ENCODE results near the gene MAP4K5. TPM values are rescaled to one million over a fixed set of nuclear protein-coding genes. Genes with fewer than 3 reads are reported as not detected.

The MAP4K5 gene
- total and polyA plus RNA-seq, 2 of the 13 experiments (the other 11 are each of a cell fraction or from before 2014, with no cell fraction given), result 12.7 to 23.9 TPM

DNA sequence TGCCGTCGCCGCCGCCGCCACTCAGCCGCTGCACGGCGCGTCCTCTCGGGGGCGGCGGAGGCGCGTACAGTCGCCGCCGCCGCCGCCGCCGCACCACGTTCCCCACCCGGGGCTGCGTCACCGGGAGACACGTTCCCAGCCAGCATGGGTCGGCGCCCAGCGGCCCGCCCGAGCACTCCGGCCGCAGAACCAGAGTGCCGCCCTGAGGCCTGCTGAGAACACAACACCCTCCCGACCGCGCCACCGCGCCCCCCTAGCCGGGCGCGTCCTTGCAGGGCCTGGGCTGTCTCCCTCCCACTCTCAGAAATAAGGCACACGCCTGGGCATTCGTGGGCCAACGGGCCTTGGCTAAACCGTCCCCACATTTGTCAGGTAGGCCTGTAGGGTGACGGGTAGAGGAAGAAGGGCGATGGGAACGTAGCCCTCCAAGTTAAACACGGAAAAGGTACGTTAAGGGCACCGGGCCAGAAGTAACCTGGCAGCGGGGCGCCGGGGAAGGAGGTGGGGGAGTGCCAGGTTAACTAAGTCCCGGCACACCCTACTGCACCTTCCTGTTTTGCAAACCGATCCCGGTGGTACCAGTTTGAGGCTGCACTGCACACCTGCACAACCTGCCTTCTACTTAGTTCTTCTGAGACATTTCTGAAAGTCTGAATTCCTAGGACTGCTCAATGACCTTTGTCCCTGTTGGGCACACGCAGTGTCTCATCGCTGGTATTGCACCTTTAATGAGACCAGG, at the start of gene MAP4K5 (continued):
- TF ChIP-seq PRDM10 (CRISPR knock-in tag; IDR thresholded peaks at IDR 0.05; ENCODE audit: low read depth), result 0 out of 2 replicates have a peak, but pooled peaks have one; percentile 17
- TF ChIP-seq ZNF251 (CRISPR knock-in tag; IDR thresholded peaks at IDR 0.05), result 0 out of 2 replicates have a peak, but pooled peaks have one; percentile 59
- peak; percentile 59; the same call in 1 of the 2 replicates for TF ChIP-seq ZSCAN9 (CRISPR knock-in tag; IDR thresholded peaks at IDR 0.05; ENCODE audit: borderline replicate concordance)
- 0 out of 2 replicates have a peak, but pooled peaks have one; percentile 26 for TF ChIP-seq SIX4 (CRISPR knock-in tag; IDR thresholded peaks at IDR 0.05)
- TF ChIP-seq MZF1 (CRISPR knock-in tag; IDR thresholded peaks at IDR 0.05; ENCODE audit: borderline replicate concordance), result no peak
- TF ChIP-seq, protein P1, sequence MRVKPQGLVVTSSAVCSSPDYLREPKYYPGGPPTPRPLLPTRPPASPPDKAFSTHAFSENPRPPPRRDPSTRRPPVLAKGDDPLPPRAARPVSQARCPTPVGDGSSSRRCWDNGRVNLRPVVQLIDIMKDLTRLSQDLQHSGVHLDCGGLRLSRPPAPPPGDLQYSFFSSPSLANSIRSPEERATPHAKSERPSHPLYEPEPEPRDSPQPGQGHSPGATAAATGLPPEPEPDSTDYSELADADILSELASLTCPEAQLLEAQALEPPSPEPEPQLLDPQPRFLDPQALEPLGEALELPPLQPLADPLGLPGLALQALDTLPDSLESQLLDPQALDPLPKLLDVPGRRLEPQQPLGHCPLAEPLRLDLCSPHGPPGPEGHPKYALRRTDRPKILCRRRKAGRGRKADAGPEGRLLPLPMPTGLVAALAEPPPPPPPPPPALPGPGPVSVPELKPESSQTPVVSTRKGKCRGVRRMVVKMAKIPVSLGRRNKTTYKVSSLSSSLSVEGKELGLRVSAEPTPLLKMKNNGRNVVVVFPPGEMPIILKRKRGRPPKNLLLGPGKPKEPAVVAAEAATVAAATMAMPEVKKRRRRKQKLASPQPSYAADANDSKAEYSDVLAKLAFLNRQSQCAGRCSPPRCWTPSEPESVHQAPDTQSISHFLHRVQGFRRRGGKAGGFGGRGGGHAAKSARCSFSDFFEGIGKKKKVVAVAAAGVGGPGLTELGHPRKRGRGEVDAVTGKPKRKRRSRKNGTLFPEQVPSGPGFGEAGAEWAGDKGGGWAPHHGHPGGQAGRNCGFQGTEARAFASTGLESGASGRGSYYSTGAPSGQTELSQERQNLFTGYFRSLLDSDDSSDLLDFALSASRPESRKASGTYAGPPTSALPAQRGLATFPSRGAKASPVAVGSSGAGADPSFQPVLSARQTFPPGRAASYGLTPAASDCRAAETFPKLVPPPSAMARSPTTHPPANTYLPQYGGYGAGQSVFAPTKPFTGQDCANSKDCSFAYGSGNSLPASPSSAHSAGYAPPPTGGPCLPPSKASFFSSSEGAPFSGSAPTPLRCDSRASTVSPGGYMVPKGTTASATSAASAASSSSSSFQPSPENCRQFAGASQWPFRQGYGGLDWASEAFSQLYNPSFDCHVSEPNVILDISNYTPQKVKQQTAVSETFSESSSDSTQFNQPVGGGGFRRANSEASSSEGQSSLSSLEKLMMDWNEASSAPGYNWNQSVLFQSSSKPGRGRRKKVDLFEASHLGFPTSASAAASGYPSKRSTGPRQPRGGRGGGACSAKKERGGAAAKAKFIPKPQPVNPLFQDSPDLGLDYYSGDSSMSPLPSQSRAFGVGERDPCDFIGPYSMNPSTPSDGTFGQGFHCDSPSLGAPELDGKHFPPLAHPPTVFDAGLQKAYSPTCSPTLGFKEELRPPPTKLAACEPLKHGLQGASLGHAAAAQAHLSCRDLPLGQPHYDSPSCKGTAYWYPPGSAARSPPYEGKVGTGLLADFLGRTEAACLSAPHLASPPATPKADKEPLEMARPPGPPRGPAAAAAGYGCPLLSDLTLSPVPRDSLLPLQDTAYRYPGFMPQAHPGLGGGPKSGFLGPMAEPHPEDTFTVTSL (CRISPR knock-in tag; IDR thresholded peaks at IDR 0.05; ENCODE audit: borderline replicate concordance), result no peak
- TF ChIP-seq U2AF2 (IDR thresholded peaks at IDR 0.05; ENCODE audit: low read depth, low read length), result no peak
- no peak for TF ChIP-seq MED8 (CRISPR knock-in tag; IDR thresholded peaks at IDR 0.05; ENCODE audit: insufficient replicate concordance)
- peak; percentile 69 for TF ChIP-seq ZNF740 (CRISPR knock-in tag; IDR thresholded peaks at IDR 0.05)
- no peak for TF ChIP-seq DZIP1 (CRISPR knock-in tag; IDR thresholded peaks at IDR 0.05)
- peak; percentile 71 for TF ChIP-seq ZBTB2 (CRISPR knock-in tag; IDR thresholded peaks at IDR 0.05; ENCODE audit: low read depth)
- TF ChIP-seq ZNF350 (CRISPR knock-in tag; IDR thresholded peaks at IDR 0.05; ENCODE audit: borderline replicate concordance, low read depth), result peak; percentile 80; the same call in 1 of the 2 replicates
- peak; percentile 3; the same call in 1 of the 2 replicates for TF ChIP-seq EED (CRISPR knock-in tag; IDR thresholded peaks at IDR 0.05)
